HepG2 (cell line): ENCODE measurements around the gene ZNF217. TPM values are rescaled to one million over a fixed set of nuclear protein-coding genes. Genes with fewer than 3 reads are reported as not detected.
A peak's percentile ranks its signal among the peaks of the same experiment; 100 is the strongest.

ENCODE experiments used
- ADNP ChIP-seq: sonication (generic); formaldehyde crosslinking; IDR thresholded peaks from 2 replicates; pipeline ENCODE4 v1.4.0; 2020; ENCODE audit warnings: missing genetic modification reagents
- ARID2 ChIP-seq: sonication (generic); formaldehyde crosslinking; IDR thresholded peaks from 2 replicates; pipeline ENCODE4 v1.8.1; 2022; ENCODE audit warnings: mild to moderate bottlenecking, missing genetic modification reagents, borderline replicate concordance
- CCDC6 ChIP-seq: sonication (generic); formaldehyde crosslinking; IDR thresholded peaks from 2 replicates; pipeline ENCODE4 v1.8.1; 2022; ENCODE audit warnings: mild to moderate bottlenecking, missing genetic modification reagents, moderate library complexity
- CENPT ChIP-seq: sonication (generic); formaldehyde crosslinking; IDR thresholded peaks from 2 replicates; pipeline ENCODE4 v1.8.0; 2022; ENCODE audit warnings: low read depth, mild to moderate bottlenecking, moderate library complexity, missing genetic modification reagents
- DNMT3B ChIP-seq: conservative IDR thresholded peaks from 2 replicates; pipeline ENCODE4 v1.6.1; 2016; ENCODE audit warnings: missing biosample characterization, control low read depth
- DRAP1 ChIP-seq: IDR thresholded peaks from 2 replicates; pipeline ENCODE4 v1.6.1; 2016; ENCODE audit warnings: missing genetic modification reagents, missing compliant biosample characterization
- ERF ChIP-seq: IDR thresholded peaks from 2 replicates; pipeline ENCODE4 v1.6.1; 2018; ENCODE audit warnings: missing biosample characterization, missing genetic modification reagents
- KMT2B ChIP-seq: IDR thresholded peaks from 2 replicates; pipeline ENCODE4 v1.6.1; 2016; ENCODE audit warnings: missing genetic modification reagents, missing compliant biosample characterization
- MXI1 ChIP-seq: IDR thresholded peaks from 3 replicates; pipeline ENCODE4 v1.6.1; 2012; ENCODE audit warnings: low read depth, low read length, inconsistent platforms, borderline replicate concordance
- NAIF1 ChIP-seq: sonication (generic); formaldehyde crosslinking; IDR thresholded peaks from 2 replicates; pipeline ENCODE4 v1.5.0; 2020; ENCODE audit warnings: mild to moderate bottlenecking, missing genetic modification reagents, borderline replicate concordance
- NCOA5 ChIP-seq: sonication (generic); formaldehyde crosslinking; IDR thresholded peaks from 2 replicates; pipeline ENCODE4 v1.4.0; 2020; ENCODE audit warnings: missing genetic modification reagents
- POGZ ChIP-seq: sonication (generic); formaldehyde crosslinking; IDR thresholded peaks from 2 replicates; pipeline ENCODE4 v1.4.0; 2020; ENCODE audit warnings: mild to moderate bottlenecking, missing genetic modification reagents
- SOX6 ChIP-seq, 2 experiments: fragments of 450-650 bp in 1 of 2; sonication (generic) in 1 of 2; formaldehyde crosslinking in 1 of 2; IDR thresholded peaks; 2 replicates each; pipeline versions ENCODE4 v1.4.0 to v1.6.1; 2017 to 2020; ENCODE audit warnings: antibody characterized with exemption in 1 of 2, mild to moderate bottlenecking in 1 of 2, missing genetic modification reagents in 1 of 2
- ZNF644 ChIP-seq: IDR thresholded peaks from 2 replicates; pipeline ENCODE4 v1.6.1; 2016; ENCODE audit warnings: low read depth
- ZNF800 ChIP-seq: sonication (generic); formaldehyde crosslinking; IDR thresholded peaks from 2 replicates; pipeline ENCODE4 v1.4.0; 2020; ENCODE audit warnings: missing genetic modification reagents
- ZSCAN21 ChIP-seq: sonication (generic); formaldehyde crosslinking; IDR thresholded peaks from 2 replicates; pipeline ENCODE4 v1.8.0; 2022; ENCODE audit warnings: mild to moderate bottlenecking, missing genetic modification reagents, moderate library complexity, borderline replicate concordance
- polyA plus RNA-seq, 8 experiments: library from polyadenylated mRNA; depleted of rRNA in 3 of 8; stranded (reverse) in 7 of 8; unstranded in 1 of 8; fragments of >200 nt; fragmentation: Illumina TruSeq in 4 of 8; extraction: Trizol in 4 of 8; gene quantifications; 2 replicates each; pipeline versions ENCODE4 v1.2.1 to v1.2.3, GENCODE V29; 2011 to 2016; ENCODE audit warnings: low read depth in 4 of 8, missing spikeins in 1 of 8, mixed read lengths in 1 of 8; ENCODE audit not compliant: insufficient read depth in 1 of 8
- total RNA-seq, 5 experiments: library from RNA; depleted of rRNA; stranded (reverse); fragments of >200 nt; fragmentation: Illumina TruSeq; extraction: Trizol; gene quantifications; 2 replicates each; pipeline ENCODE4 v1.2.3, GENCODE V29; 2016; ENCODE audit warnings: low read depth in 1 of 5
- TF ChIP-seq, protein P1 (sequence below): sonication (generic); formaldehyde crosslinking; IDR thresholded peaks from 2 replicates; pipeline ENCODE4 v1.5.0; 2020; ENCODE audit warnings: missing genetic modification reagents, mild to moderate bottlenecking, borderline replicate concordance
- TF ChIP-seq, protein P2 (sequence below): sonication (generic); formaldehyde crosslinking; IDR thresholded peaks from 2 replicates; pipeline ENCODE4 v1.9.0; 2021; ENCODE audit warnings: missing genetic modification reagents, borderline replicate concordance
- TF ChIP-seq, protein P3 (sequence below), 2 experiments: sonication (generic) in 1 of 2; formaldehyde crosslinking in 1 of 2; IDR thresholded peaks; 2 replicates each; pipeline versions ENCODE4 v1.4.0 to v1.6.1; 2018 to 2020; ENCODE audit warnings: missing genetic modification reagents in 2 of 2, borderline replicate concordance in 1 of 2, low read depth in 1 of 2, mild to moderate bottlenecking in 1 of 2, missing biosample characterization in 1 of 2

Gene ZNF217
- total and polyA plus RNA-seq, 2 of the 13 experiments (the other 11 are each of a cell fraction or from before 2014, with no cell fraction given), result 22.3 to 29.8 TPM

DNA sequence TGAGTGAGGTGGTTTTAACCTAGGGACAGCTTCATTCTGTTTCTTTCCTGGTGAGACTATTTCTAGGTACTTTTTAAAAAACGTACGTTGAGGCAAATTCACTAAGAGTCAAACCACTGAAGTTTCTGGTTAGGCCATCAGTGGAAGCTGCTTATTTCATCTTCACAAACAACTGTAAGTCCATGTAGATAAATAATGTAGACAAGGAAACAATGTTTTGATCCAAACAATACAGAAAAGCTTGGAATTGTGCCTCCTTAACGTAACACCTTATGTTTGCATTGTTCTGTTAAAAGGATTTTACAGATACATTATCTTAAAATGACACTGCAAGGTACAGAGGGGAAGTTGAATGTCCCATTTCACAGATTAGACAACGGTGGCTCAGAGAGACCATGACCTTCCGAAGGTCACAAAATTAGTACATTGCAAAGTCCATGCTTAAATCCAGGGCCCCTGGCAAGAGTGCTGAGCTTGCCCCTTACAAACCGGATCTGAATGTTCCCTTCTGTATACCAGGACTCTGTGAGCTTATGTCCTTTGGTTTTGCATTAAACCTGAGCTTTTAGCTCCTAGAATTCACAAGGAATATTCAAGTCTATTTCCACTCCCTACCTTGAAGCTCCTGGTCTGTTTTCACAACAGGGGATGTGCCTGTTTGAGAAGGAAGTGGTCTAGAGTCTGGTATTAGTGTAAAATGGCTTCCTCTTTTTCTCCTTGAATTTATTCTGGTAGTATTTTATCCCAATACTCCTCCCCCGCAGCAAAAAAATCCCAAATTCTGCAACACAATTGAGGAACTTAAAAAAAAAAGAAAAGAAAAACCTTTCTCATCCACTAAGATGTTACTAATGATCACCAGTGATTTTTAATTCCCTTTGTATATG is 28.9 kb upstream of the ZNF217 start (continued):
- TF ChIP-seq ADNP (CRISPR knock-in tag) (peak; percentile 98), POGZ (CRISPR knock-in tag) (peak; percentile 86), KMT2B (no peak), DNMT3B (no peak), ARID2 (CRISPR knock-in tag) (no peak), MXI1 (no peak), DRAP1 (CRISPR knock-in tag) (0 out of 2 replicates have a peak, but pooled peaks have one; percentile 1), ZSCAN21 (CRISPR knock-in tag) (no peak), SOX6 (IDR thresholded peaks at IDR 0.05) (no peak), SOX6 (CRISPR knock-in tag; IDR thresholded peaks at IDR 0.05) (peak; percentile 85), NAIF1 (CRISPR knock-in tag) (no peak), ERF (CRISPR knock-in tag) (no peak), NCOA5 (CRISPR knock-in tag) (no peak), ZNF644 (CRISPR knock-in tag) (no peak), CENPT (no peak), CCDC6 (CRISPR knock-in tag) (no peak), ZNF800 (CRISPR knock-in tag) (no peak)
- TF ChIP-seq, protein P1, sequence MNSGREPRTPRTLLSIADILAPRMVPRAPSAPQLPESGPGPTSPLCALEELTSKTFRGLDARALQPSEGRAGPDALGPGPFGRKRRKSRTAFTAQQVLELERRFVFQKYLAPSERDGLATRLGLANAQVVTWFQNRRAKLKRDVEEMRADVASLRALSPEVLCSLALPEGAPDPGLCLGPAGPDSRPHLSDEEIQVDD (CRISPR knock-in tag), result no peak
- TF ChIP-seq, protein P2, sequence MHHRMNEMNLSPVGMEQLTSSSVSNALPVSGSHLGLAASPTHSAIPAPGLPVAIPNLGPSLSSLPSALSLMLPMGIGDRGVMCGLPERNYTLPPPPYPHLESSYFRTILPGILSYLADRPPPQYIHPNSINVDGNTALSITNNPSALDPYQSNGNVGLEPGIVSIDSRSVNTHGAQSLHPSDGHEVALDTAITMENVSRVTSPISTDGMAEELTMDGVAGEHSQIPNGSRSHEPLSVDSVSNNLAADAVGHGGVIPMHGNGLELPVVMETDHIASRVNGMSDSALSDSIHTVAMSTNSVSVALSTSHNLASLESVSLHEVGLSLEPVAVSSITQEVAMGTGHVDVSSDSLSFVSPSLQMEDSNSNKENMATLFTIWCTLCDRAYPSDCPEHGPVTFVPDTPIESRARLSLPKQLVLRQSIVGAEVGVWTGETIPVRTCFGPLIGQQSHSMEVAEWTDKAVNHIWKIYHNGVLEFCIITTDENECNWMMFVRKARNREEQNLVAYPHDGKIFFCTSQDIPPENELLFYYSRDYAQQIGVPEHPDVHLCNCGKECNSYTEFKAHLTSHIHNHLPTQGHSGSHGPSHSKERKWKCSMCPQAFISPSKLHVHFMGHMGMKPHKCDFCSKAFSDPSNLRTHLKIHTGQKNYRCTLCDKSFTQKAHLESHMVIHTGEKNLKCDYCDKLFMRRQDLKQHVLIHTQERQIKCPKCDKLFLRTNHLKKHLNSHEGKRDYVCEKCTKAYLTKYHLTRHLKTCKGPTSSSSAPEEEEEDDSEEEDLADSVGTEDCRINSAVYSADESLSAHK, result no peak
- TF ChIP-seq, protein P3, sequence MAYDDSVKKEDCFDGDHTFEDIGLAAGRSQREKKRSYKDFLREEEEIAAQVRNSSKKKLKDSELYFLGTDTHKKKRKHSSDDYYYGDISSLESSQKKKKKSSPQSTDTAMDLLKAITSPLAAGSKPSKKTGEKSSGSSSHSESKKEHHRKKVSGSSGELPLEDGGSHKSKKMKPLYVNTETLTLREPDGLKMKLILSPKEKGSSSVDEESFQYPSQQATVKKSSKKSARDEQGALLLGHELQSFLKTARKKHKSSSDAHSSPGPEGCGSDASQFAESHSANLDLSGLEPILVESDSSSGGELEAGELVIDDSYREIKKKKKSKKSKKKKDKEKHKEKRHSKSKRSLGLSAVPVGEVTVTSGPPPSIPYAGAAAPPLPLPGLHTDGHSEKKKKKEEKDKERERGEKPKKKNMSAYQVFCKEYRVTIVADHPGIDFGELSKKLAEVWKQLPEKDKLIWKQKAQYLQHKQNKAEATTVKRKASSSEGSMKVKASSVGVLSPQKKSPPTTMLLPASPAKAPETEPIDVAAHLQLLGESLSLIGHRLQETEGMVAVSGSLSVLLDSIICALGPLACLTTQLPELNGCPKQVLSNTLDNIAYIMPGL (CRISPR knock-in tag; IDR thresholded peaks at IDR 0.05; ENCODE audit: borderline replicate concordance in 1 of 2, low read depth in 1 of 2), result 0 out of 4 replicates have a peak, but pooled peaks of 1 of the 2 experiments have one; percentile 11
